ENCODE measurements around the gene RRP9. TPM values are rescaled to one million over a fixed set of nuclear protein-coding genes. Genes with fewer than 3 reads are reported as not detected.

RRP9 gene
- total RNA-seq, 2 donors from 2014 or later: 8.0 to 13.2 TPM

GRCh38 chr3:51888463-51889105, 53.1 kb downstream of the RRP9 start:
- Histone ChIP-seq H3K4me3 (no peak overlapping the region), H3K4me1 (no peaks in the 10 kb centered on the region), H3K27me3 (no peaks in the 10 kb centered on the region), H3K27ac (no peak overlapping the region), H3K9me3 (no peaks in the 10 kb centered on the region), H3K36me3 (replicated peaks in 1 of 2; ENCODE audit: insufficient read depth in 1 of 2, low read depth in 2 of 2) (no peaks in the 10 kb centered on the region)
- ATAC-seq: no peak
- TF ChIP-seq, protein P1, sequence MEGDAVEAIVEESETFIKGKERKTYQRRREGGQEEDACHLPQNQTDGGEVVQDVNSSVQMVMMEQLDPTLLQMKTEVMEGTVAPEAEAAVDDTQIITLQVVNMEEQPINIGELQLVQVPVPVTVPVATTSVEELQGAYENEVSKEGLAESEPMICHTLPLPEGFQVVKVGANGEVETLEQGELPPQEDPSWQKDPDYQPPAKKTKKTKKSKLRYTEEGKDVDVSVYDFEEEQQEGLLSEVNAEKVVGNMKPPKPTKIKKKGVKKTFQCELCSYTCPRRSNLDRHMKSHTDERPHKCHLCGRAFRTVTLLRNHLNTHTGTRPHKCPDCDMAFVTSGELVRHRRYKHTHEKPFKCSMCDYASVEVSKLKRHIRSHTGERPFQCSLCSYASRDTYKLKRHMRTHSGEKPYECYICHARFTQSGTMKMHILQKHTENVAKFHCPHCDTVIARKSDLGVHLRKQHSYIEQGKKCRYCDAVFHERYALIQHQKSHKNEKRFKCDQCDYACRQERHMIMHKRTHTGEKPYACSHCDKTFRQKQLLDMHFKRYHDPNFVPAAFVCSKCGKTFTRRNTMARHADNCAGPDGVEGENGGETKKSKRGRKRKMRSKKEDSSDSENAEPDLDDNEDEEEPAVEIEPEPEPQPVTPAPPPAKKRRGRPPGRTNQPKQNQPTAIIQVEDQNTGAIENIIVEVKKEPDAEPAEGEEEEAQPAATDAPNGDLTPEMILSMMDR (IDR thresholded peaks at IDR 0.05): no peak
- no peak for TF ChIP-seq POLR2A (IDR thresholded peaks at IDR 0.05)
- DNase-seq: no peak
- 86 to 92% methylated on average over 12 of the region's 12 CpGs for WGBS, 2 donors
- intact Hi-C loops (cut with DNase I): no loop called here

DNA sequence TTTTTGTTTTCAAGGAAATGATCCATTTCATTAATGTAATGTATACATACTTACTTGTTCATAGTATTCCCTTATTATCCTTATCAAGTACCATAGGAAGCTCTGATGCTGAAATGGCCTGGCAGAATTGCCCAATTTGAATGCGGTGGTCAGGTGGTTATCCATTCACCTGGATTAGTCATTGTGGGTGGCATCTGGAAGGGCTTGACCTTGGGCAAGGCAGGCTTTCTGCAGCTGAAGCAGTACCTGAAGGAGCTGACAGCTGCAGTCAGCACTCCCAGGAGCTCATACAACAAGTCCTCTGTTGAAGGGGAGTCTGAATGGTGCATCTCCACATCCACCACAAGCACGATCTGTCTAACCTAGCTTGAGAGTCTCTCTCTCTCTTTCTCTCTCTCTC, 54.1 kb downstream of the RRP9 start:
- no peaks in the 10 kb centered on the region for H3K9me3 ChIP-seq
- no peak overlapping the region for H3K27ac ChIP-seq
- no peak overlapping the region for H3K4me3 ChIP-seq
- H3K27me3 ChIP-seq: no peaks in the 10 kb centered on the region
- ATAC-seq (no peak), DNase-seq (peak in 3 of 4 donors; percentile 17 to 51 (median 31))
- TF ChIP-seq, protein P1 (IDR thresholded peaks at IDR 0.05): no peak
- TF ChIP-seq POLR2A (IDR thresholded peaks at IDR 0.05): no peak
- 44 to 47% methylated on average over 2 of the region's 2 CpGs for WGBS, 2 donors
- intact Hi-C loops (cut with DNase I): no loop called here
- no peaks in the 10 kb centered on the region for H3K36me3 ChIP-seq (replicated peaks in 1 of 2; ENCODE audit: insufficient read depth in 1 of 2, low read depth in 2 of 2)
- H3K4me1 ChIP-seq: no peaks in the 10 kb centered on the region

GRCh38 chr3:51886447-51886846, 55.3 kb downstream of the RRP9 start:
- no peak overlapping the region for H3K27ac ChIP-seq
- no peak overlapping the region for H3K4me3 ChIP-seq
- TF ChIP-seq, protein P1 (IDR thresholded peaks at IDR 0.05): no peak
- no peak for TF ChIP-seq POLR2A (IDR thresholded peaks at IDR 0.05)
- DNase-seq (no peak), ATAC-seq (no peak)
- H3K4me1 ChIP-seq: no peaks in the 10 kb centered on the region
- H3K36me3 ChIP-seq (replicated peaks in 1 of 2; ENCODE audit: insufficient read depth in 1 of 2, low read depth in 2 of 2): no peaks in the 10 kb centered on the region
- intact Hi-C loops (cut with DNase I): no loop called here
- H3K27me3 ChIP-seq: no peaks in the 10 kb centered on the region
- H3K9me3 ChIP-seq: no peaks in the 10 kb centered on the region

Small RNA genes within 50 kb of the gene (small RNA-seq; reads per million reads assigned to genes)
- not detected for gene AC115284.1

Other genes starting within 250 kb of the RRP9 start
- gene GRM2, start 234.8 kb downstream of the RRP9 start, total RNA-seq: under 1 TPM; 0.26 to 0.99 TPM
- not detected for gene IQCF6, start 162.7 kb downstream of the RRP9 start, total RNA-seq
- not detected for gene IQCF2, start 80.3 kb downstream of the RRP9 start, total RNA-seq
- not detected for gene IQCF5, start 66.3 kb downstream of the RRP9 start, total RNA-seq
- not detected for gene IQCF1, start 38.6 kb downstream of the RRP9 start, total RNA-seq
- 10 to 100 TPM in 1 of 2 donors, 1 to 10 TPM in 1; 4.2 to 18.8 TPM for gene PARP3, start 459 bp upstream of the RRP9 start, total RNA-seq
- gene GPR62, start 13.5 kb upstream of the RRP9 start, total RNA-seq: not detected
- gene PCBP4, start 25.6 kb upstream of the RRP9 start, total RNA-seq: 10 to 100 TPM; 16.6 to 24.7 TPM
- gene ABHD14B, start 32.1 kb upstream of the RRP9 start, total RNA-seq: 10 to 100 TPM; 35.9 to 54.5 TPM
- 10 to 100 TPM; 15.5 to 16.1 TPM for gene ABHD14A, start 33.2 kb upstream of the RRP9 start, total RNA-seq
- 10 to 100 TPM; 31.1 to 40.2 TPM for gene ACY1, start 41.6 kb upstream of the RRP9 start, total RNA-seq
- 100 to 1,000 TPM; 370 to 792 TPM for gene RPL29, start 54.0 kb upstream of the RRP9 start, total RNA-seq
- 1 to 10 TPM; 2.6 to 3.3 TPM for gene DUSP7, start 114.7 kb upstream of the RRP9 start, total RNA-seq
- 1 to 10 TPM in 1 of 2 donors, under 1 TPM in 1; 0.26 to 3.3 TPM for gene POC1A, start 212.5 kb upstream of the RRP9 start, total RNA-seq